Activated T-helper 2 cell treated with anti-CD3 and anti-CD28 coated beads, Interferon-gamma antibody, Interleukin-2, Interleukin-4, amounts not matched to agents 10 μg/mL and 5 μg/mL and 100 μg/mL, durations not matched to agents 14 hours and 24 hours and 36 hours (primary cell): ENCODE results near the gene APOA4. TPM values are rescaled to one million over a fixed set of nuclear protein-coding genes. Genes with fewer than 3 reads are reported as not detected.

Experiments
- DNase-seq: peaks from one replicate; pipeline ENCODE4 v3.0.0; 2021; ENCODE audit warnings: low spot score
- H3K27ac Mint-ChIP-seq: one replicate; pipeline ENCODE4 v1.8.0; 2021; ENCODE audit warnings: mixed read lengths
- H3K27me3 Mint-ChIP-seq: one replicate; pipeline ENCODE4 v1.8.0; 2021; ENCODE audit warnings: low read depth, mixed read lengths
- H3K36me3 Mint-ChIP-seq: one replicate; pipeline ENCODE4 v1.8.0; 2021; ENCODE audit warnings: low read depth, mixed read lengths
- H3K4me1 Mint-ChIP-seq: one replicate; pipeline ENCODE4 v1.8.0; 2021; ENCODE audit warnings: low read depth, mixed read lengths
- H3K4me3 Mint-ChIP-seq: one replicate; pipeline ENCODE4 v1.8.0; 2021; ENCODE audit warnings: low read depth, mild to moderate bottlenecking, moderate library complexity, mixed read lengths
- H3K9me3 Mint-ChIP-seq: one replicate; pipeline ENCODE4 v1.8.0; 2021; ENCODE audit warnings: mixed read lengths
- intact Hi-C: fragments of 100-400 bp; cut with micrococcal nuclease; formaldehyde crosslinking; loops from one replicate; pipeline ENCODE4 v1.15.1; 2023
- total RNA-seq: library from RNA; stranded (reverse); gene quantifications from 2 replicates; pipeline ENCODE4 v1.2.3, GENCODE V29; 2022

The APOA4 gene
- total RNA-seq, 1 donor from 2014 or later = not detected

GRCh38 chr11:116833491-116833815 lies 10.3 kb upstream of the APOA4 start:
- Mint-ChIP-seq H3K27me3 (no peaks in the 10 kb centered on the region), H3K4me1 (peaks cover 6% of the 10 kb centered on the region), H3K9me3 (no peaks in the 10 kb centered on the region), H3K27ac (no peak overlapping the region), H3K4me3 (no peak overlapping the region), H3K36me3 (no peaks in the 10 kb centered on the region)
- intact Hi-C loops = no loop called here
- DNase-seq = no peak

GRCh38 chr11:116832350-116833290 lies 9.5 kb upstream of the APOA4 start:
- Mint-ChIP-seq H3K9me3 (no peaks in the 10 kb centered on the region), H3K27me3 (no peaks in the 10 kb centered on the region), H3K4me3 (no peak overlapping the region), H3K27ac (no peak overlapping the region), H3K4me1 (peaks cover 2% of the 10 kb centered on the region), H3K36me3 (no peaks in the 10 kb centered on the region)
- DNase-seq = no peak
- intact Hi-C loops = no loop called here

DNA sequence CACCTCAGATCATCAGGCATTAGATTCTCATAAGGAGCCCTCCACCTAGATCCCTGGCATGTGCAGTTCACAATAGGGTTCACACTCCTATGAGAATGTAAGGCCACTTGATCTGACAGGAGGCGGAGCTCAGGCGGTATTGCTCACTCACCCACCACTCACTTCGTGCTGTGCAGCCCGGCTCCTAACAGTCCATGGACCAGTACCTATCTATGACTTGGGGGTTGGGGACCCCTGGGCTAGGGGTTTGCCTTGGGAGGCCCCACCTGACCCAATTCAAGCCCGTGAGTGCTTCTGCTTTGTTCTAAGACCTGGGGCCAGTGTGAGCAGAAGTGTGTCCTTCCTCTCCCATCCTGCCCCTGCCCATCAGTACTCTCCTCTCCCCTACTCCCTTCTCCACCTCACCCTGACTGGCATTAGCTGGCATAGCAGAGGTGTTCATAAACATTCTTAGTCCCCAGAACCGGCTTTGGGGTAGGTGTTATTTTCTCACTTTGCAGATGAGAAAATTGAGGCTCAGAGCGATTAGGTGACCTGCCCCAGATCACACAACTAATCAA lies 8.8 kb upstream of the APOA4 start:
- intact Hi-C loops = no loop called here
- Mint-ChIP-seq H3K27ac (no peak overlapping the region), H3K9me3 (no peaks in the 10 kb centered on the region), H3K27me3 (no peaks in the 10 kb centered on the region), H3K36me3 (no peaks in the 10 kb centered on the region), H3K4me1 (peaks cover 2% of the 10 kb centered on the region), H3K4me3 (no peak overlapping the region)
- no peak for DNase-seq

GRCh38 chr11:116830184-116830912 lies 7.2 kb upstream of the APOA4 start:
- H3K27ac Mint-ChIP-seq = no peak overlapping the region
- no peaks in the 10 kb centered on the region for H3K9me3 Mint-ChIP-seq
- no peaks in the 10 kb centered on the region for H3K36me3 Mint-ChIP-seq
- H3K4me3 Mint-ChIP-seq = no peak overlapping the region
- no peaks in the 10 kb centered on the region for H3K27me3 Mint-ChIP-seq
- intact Hi-C loops = no loop called here
- no peaks in the 10 kb centered on the region for H3K4me1 Mint-ChIP-seq
- DNase-seq = no peak

DNA sequence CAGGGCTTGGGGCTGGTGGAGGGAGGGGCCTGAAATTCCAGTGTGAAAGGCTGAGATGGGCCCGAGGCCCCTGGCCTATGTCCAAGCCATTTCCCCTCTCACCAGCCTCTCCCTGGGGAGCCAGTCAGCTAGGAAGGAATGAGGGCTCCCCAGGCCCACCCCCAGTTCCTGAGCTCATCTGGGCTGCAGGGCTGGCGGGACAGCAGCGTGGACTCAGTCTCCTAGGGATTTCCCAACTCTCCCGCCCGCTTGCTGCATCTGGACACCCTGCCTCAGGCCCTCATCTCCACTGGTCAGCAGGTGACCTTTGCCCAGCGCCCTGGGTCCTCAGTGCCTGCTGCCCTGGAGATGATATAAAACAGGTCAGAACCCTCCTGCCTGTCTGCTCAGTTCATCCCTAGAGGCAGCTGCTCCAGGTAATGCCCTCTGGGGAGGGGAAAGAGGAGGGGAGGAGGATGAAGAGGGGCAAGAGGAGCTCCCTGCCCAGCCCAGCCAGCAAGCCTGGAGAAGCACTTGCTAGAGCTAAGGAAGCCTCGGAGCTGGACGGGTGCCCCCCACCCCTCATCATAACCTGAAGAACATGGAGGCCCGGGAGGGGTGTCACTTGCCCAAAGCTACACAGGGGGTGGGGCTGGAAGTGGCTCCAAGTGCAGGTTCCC lies 6.5 kb upstream of the APOA4 start, which contains the start of gene APOC3:
TSS of gene APOC3 (plus strand) at position 383 of the 659 bp plus-strand sequence. CDS start 676 bp downstream, outside the sequence.
- DNase-seq = no peak
- intact Hi-C loops = no loop called here
- H3K4me1 Mint-ChIP-seq = no peaks in the 10 kb centered on the region
- no peak within 1 kb of the TSS for H3K4me3 Mint-ChIP-seq
- no peaks in the 10 kb centered on the region for H3K27me3 Mint-ChIP-seq
- no peak within 1 kb of the TSS for H3K27ac Mint-ChIP-seq
- no peaks in the 10 kb centered on the region for H3K9me3 Mint-ChIP-seq
- no peaks in the 10 kb centered on the region for H3K36me3 Mint-ChIP-seq

DNA sequence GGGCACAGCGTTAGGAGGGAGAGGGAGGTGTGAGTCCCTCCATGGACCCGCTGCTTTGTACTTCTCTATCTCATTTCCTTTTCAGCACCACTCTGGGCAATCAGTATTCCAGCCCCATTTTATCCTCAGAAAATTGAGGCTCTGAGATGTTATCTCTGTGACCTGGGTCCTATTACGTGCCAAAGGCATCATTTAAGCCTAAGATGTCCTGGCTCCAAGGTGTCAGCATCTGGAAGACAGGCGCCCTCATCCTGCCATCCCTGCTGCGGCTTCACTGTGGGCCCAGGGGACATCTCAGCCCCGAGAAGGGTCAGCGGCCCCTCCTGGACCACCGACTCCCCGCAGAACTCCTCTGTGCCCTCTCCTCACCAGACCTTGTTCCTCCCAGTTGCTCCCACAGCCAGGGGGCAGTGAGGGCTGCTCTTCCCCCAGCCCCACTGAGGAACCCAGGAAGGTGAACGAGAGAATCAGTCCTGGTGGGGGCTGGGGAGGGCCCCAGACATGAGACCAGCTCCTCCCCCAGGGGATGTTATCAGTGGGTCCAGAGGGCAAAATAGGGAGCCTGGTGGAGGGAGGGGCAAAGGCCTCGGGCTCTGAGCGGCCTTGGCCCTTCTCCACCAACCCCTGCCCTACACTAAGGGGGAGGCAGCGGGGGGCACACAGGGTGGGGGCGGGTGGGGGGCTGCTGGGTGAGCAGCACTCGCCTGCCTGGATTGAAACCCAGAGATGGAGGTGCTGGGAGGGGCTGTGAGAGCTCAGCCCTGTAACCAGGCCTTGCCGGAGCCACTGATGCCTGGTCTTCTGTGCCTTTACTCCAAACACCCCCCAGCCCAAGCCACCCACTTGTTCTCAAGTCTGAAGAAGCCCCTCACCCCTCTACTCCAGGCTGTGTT lies 5.8 kb upstream of the APOA4 start:
- H3K4me1 Mint-ChIP-seq = no peaks in the 10 kb centered on the region
- no peaks in the 10 kb centered on the region for H3K9me3 Mint-ChIP-seq
- no peaks in the 10 kb centered on the region for H3K27me3 Mint-ChIP-seq
- DNase-seq = no peak
- H3K27ac Mint-ChIP-seq = no peak overlapping the region
- H3K4me3 Mint-ChIP-seq = no peak overlapping the region
- intact Hi-C loops = no loop called here
- no peaks in the 10 kb centered on the region for H3K36me3 Mint-ChIP-seq

DNA sequence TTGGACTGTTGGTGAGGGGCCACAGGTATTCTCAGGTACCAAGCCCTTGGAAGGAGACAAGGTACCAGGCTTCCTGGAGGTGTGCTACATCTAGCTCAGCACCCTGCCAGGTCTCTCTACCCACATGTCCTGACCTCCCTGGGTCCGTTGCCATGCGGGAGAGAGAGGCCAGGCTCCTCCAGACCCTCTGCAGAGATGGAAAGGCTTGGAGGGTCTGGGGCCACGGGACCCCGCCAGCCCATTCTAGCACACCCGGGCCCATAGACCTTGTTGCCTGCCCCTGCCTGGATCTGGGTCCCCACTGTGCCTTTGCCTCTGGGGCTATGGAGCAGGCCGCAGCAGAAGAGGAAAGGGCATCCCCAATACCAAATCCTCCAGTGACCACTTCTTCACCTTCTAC lies 4.4 kb upstream of the APOA4 start:
- Mint-ChIP-seq H3K9me3 (no peaks in the 10 kb centered on the region), H3K4me1 (no peaks in the 10 kb centered on the region), H3K36me3 (no peaks in the 10 kb centered on the region), H3K4me3 (no peak overlapping the region), H3K27ac (no peak overlapping the region), H3K27me3 (no peaks in the 10 kb centered on the region)
- intact Hi-C loops = no loop called here
- DNase-seq = no peak

DNA sequence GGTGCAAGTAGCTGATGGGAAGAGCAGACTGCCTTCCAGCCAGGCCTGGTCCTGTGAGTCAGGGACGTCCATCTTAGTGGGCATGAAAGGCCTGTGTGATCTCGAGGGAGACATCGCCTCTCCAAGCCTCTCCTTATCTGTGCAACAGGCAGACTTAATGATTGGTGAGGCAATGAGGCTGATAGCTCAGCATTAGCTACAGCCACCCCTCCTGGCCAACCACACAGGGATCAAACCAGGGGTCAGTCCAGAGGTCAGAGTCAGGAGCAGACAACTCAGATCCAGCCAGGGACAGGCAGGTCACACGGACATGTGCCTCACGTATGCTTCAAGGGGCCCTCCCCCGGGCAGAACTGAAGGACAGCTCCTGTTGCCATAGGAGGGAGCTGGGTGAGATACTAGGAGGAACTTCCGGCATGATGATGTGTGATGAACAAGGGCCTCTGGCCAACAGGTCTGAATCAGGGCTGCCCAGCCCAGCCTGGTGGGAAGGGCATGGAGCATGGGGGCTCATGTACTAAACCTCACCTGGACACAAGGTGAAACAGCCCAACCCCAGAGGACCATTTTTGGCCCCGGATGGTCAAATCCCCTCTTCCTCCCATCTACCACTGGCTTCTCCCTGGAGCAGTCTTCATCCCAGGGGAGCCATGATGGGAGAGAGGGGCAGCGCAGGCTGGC lies 3.8 kb upstream of the APOA4 start:
- H3K36me3 Mint-ChIP-seq = no peaks in the 10 kb centered on the region
- no peaks in the 10 kb centered on the region for H3K4me1 Mint-ChIP-seq
- H3K4me3 Mint-ChIP-seq = no peak overlapping the region
- H3K27ac Mint-ChIP-seq = no peak overlapping the region
- DNase-seq = no peak
- H3K9me3 Mint-ChIP-seq = no peaks in the 10 kb centered on the region
- H3K27me3 Mint-ChIP-seq = no peaks in the 10 kb centered on the region
- intact Hi-C loops = no loop called here

- Mint-ChIP-seq H3K9me3 (no peaks in the 10 kb centered on the region), H3K4me3 (no peak overlapping the region), H3K36me3 (no peaks in the 10 kb centered on the region), H3K4me1 (no peaks in the 10 kb centered on the region), H3K27me3 (no peaks in the 10 kb centered on the region), H3K27ac (no peak overlapping the region)
- no peak for DNase-seq
- intact Hi-C loops = no loop called here
Observed at GRCh38 chr11:116825854-116826750, 3.0 kb upstream of the APOA4 start.

DNA sequence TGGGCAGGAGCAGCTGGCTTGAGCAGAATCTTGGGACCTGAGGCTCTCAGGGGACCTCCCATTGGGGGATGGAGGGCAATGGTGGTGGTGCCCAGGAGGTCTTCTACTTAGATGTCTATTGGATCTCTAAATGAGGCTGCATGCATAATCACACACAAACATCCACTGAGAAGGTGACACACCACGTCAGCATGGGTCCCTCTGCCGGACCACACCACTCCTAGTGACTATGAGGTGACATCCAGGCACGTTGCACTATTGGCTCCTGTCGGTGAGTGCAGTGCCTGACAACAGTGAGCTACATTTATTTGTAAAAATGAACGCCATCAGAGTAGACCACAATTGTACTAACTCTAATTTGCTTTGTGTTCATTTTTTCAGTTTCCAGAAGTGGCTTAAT lies 2.3 kb upstream of the APOA4 start:
- H3K4me1 Mint-ChIP-seq = no peaks in the 10 kb centered on the region
- no peak overlapping the region for H3K27ac Mint-ChIP-seq
- no peaks in the 10 kb centered on the region for H3K27me3 Mint-ChIP-seq
- intact Hi-C loops = no loop called here
- DNase-seq = no peak
- no peak overlapping the region for H3K4me3 Mint-ChIP-seq
- no peaks in the 10 kb centered on the region for H3K9me3 Mint-ChIP-seq
- no peaks in the 10 kb centered on the region for H3K36me3 Mint-ChIP-seq

- no peaks in the 10 kb centered on the region for H3K4me1 Mint-ChIP-seq
- H3K36me3 Mint-ChIP-seq = no peaks in the 10 kb centered on the region
- no peaks in the 10 kb centered on the region for H3K27me3 Mint-ChIP-seq
- no peaks in the 10 kb centered on the region for H3K9me3 Mint-ChIP-seq
- no peak for DNase-seq
- intact Hi-C loops = no loop called here
- H3K4me3 Mint-ChIP-seq = no peak overlapping the region
- no peak overlapping the region for H3K27ac Mint-ChIP-seq
Observed at GRCh38 chr11:116822575-116822974, 529 bp downstream of the APOA4 start.
